K562 (cell line): ENCODE results near the gene TNFAIP1.

ENCODE experiments used
- CTCF ChIP-seq, 3 experiments: IDR thresholded peaks in 2 of 3; conservative IDR thresholded peaks in 1 of 3; 2 replicates each; pipeline ENCODE4 v1.5.1; 2011 to 2012; ENCODE audit warnings: low read length in 3 of 3, mild to moderate bottlenecking in 3 of 3, control low read depth in 2 of 3, improper control_type of control experiment in 1 of 3, inconsistent platforms in 1 of 3, low read depth in 1 of 3, mixed read lengths in 1 of 3, moderate library complexity in 1 of 3; ENCODE audit not compliant: insufficient read depth in 2 of 3
- MAZ ChIP-seq, 2 experiments: fragments of 450-650 bp in 1 of 2; sonication (generic) in 1 of 2; formaldehyde crosslinking; IDR thresholded peaks in 1 of 2; conservative IDR thresholded peaks in 1 of 2; 2 replicates each; pipeline versions ENCODE4 v1.4.0 to v1.5.0; 2020; ENCODE audit warnings: mild to moderate bottlenecking in 1 of 2, missing genetic modification reagents in 1 of 2
- NFIC ChIP-seq: fragments of 450-650 bp; IDR thresholded peaks from 2 replicates; pipeline ENCODE4 v1.6.1; 2017; ENCODE audit warnings: mild to moderate bottlenecking, inconsistent platforms
- RAD21 ChIP-seq, 2 experiments: fragments of 250-450 bp in 1 of 2; fragments of 450-650 bp in 1 of 2; sonication (Bioruptor Pico) in 1 of 2; formaldehyde crosslinking in 1 of 2; IDR thresholded peaks in 1 of 2; conservative IDR thresholded peaks in 1 of 2; 2 replicates each; pipeline versions ENCODE4 v1.4.0 to v1.8.0; 2020 to 2022; ENCODE audit warnings: mild to moderate bottlenecking in 2 of 2, moderate library complexity in 1 of 2
- RREB1 ChIP-seq: fragments of 250-450 bp; sonication (Bioruptor Pico); IDR thresholded peaks from 2 replicates; pipeline ENCODE4 v1.4.0; 2020
- YY1 ChIP-seq, 3 experiments: IDR thresholded peaks; 2 replicates each; pipeline ENCODE4 v1.6.1; 2011; ENCODE audit warnings: low read length in 2 of 3, mild to moderate bottlenecking in 2 of 3, moderate library complexity in 2 of 3, borderline replicate concordance in 1 of 3, control low read depth in 1 of 3, low read depth in 1 of 3; ENCODE audit not compliant: insufficient read depth in 3 of 3, insufficient replicate concordance in 2 of 3, control insufficient read depth in 1 of 3, insufficient read length in 1 of 3; ENCODE audit errors: extremely low read depth in 1 of 3
- ZNF121 ChIP-seq: sonication (generic); formaldehyde crosslinking; conservative IDR thresholded peaks from 2 replicates; pipeline ENCODE4 v1.8.0; 2022; ENCODE audit warnings: missing genetic modification reagents
- ZNF175 ChIP-seq: fragments of 200-800 bp; sonication (Bioruptor generic); IDR thresholded peaks from 2 replicates; pipeline ENCODE4 v1.6.1; 2016; ENCODE audit warnings: low read depth, mild to moderate bottlenecking, missing genetic modification characterization, missing compliant biosample characterization
- ZNF311 ChIP-seq: fragments of 250-450 bp; sonication (Bioruptor Pico); IDR thresholded peaks from 2 replicates; pipeline ENCODE4 v1.4.0; 2020; ENCODE audit warnings: mild to moderate bottlenecking, moderate library complexity
- ZNF766 ChIP-seq: fragments of 200-800 bp; sonication (Bioruptor generic); conservative IDR thresholded peaks from 2 replicates; pipeline ENCODE4 v1.6.1; 2016; ENCODE audit warnings: missing genetic modification characterization, missing compliant biosample characterization

- TF ChIP-seq MAZ (CRISPR knock-in tag; conservative IDR thresholded peaks at IDR 0.05 in 1 of 2, IDR thresholded peaks at IDR 0.05 in 1 of 2) (no peak), ZNF766 (CRISPR knock-in tag) (no peak), RAD21 (CRISPR knock-in tag; conservative IDR thresholded peaks at IDR 0.05 in 1 of 2, IDR thresholded peaks at IDR 0.05 in 1 of 2) (no peak), ZNF311 (CRISPR knock-in tag) (no peak), ZNF175 (CRISPR knock-in tag) (no peak), NFIC (no peak), ZNF121 (CRISPR knock-in tag) (no peak), RREB1 (CRISPR knock-in tag) (no peak), CTCF (IDR thresholded peaks at IDR 0.05 in 2 of 3, conservative IDR thresholded peaks at IDR 0.05 in 1 of 3; ENCODE audit: insufficient read depth in 2 of 3, low read depth in 1 of 3, low read length in 3 of 3) (no peak), YY1 (IDR thresholded peaks at IDR 0.05; ENCODE audit: borderline replicate concordance in 1 of 3, control insufficient read depth in 1 of 3, extremely low read depth in 1 of 3, insufficient read depth in 3 of 3, insufficient read length in 1 of 3, insufficient replicate concordance in 2 of 3, low read depth in 1 of 3, low read length in 2 of 3) (no peak)
Measured at GRCh38 chr17:28364665-28365363, 29.3 kb downstream of the TNFAIP1 start, which contains the start of gene SEBOX.
